H1 (cell line): ENCODE measurements around the gene ACTL10. TPM values are rescaled to one million over a fixed set of nuclear protein-coding genes. Genes with fewer than 3 reads are reported as not detected.

ENCODE experiments used
- RXRA ChIP-seq: IDR thresholded peaks from 2 replicates; pipeline ENCODE4 v1.6.1; 2011; ENCODE audit warnings: low read depth, mild to moderate bottlenecking, low read length, moderate library complexity; ENCODE audit not compliant: insufficient read depth
- polyA plus RNA-seq, 7 experiments: library from polyadenylated mRNA; depleted of rRNA in 3 of 7; stranded (reverse) in 5 of 7; unstranded in 2 of 7; fragments of >200 nt in 5 of 7; fragments of 200-250 nt in 2 of 7; gene quantifications; 1 replicate in 5 of 7; 2 replicates in 1 of 7; 4 replicates in 1 of 7; pipeline versions ENCODE4 v1.2.1 to v1.2.3, GENCODE V29; 2011 to 2013; ENCODE audit warnings: missing spikeins in 2 of 7, mixed read lengths in 2 of 7
- total RNA-seq: library from RNA; stranded (reverse); fragmentation: NEBNext Ultra II Directional; extraction: Animal tissue kit (Norgen Biotek cat#: 25700); gene quantifications from 2 replicates; pipeline ENCODE4 v1.2.1, GENCODE V29; 2021

Gene ACTL10
- total and polyA plus RNA-seq, 2 of the 8 experiments (the other 6 are each of a cell fraction or from before 2014, with no cell fraction given): 0.26 TPM; not detected in 1

- no peak for TF ChIP-seq RXRA
These were observed 7.8 kb upstream of the ACTL10 start (continued) for GRCh38 chr20:33658929-33659328.
